Mucosa of rectum (tissue), 2 donors: ENCODE measurements around the gene HMGB4.

Experiments
- H3K27ac ChIP-seq, 2 donors: one replicate each; pipeline ENCODE4 v1.7.0; 2013; ENCODE audit warnings: inconsistent platforms in 2 of 2, low read depth in 2 of 2, low read length in 2 of 2
- H3K27me3 ChIP-seq, 2 donors: one replicate each; pipeline ENCODE4 v1.7.0; 2013; ENCODE audit warnings: low read length in 2 of 2; ENCODE audit not compliant: control insufficient read depth in 2 of 2, insufficient read depth in 2 of 2
- H3K36me3 ChIP-seq, 2 donors: one replicate each; pipeline ENCODE4 v1.7.0; 2013; ENCODE audit warnings: low read length in 2 of 2; ENCODE audit not compliant: control insufficient read depth in 2 of 2, insufficient read depth in 2 of 2
- H3K4me1 ChIP-seq, 2 donors: one replicate each; pipeline ENCODE4 v1.7.0; 2013; ENCODE audit warnings: low read length in 2 of 2, mild to moderate bottlenecking in 1 of 2; ENCODE audit not compliant: control insufficient read depth in 2 of 2, insufficient read depth in 2 of 2
- H3K4me3 ChIP-seq, 2 donors: one replicate each; pipeline ENCODE4 v1.7.0; 2013; ENCODE audit warnings: low read length in 2 of 2
- H3K9ac ChIP-seq, 2 donors: one replicate each; pipeline ENCODE4 v1.7.0; 2013; ENCODE audit warnings: low read length in 2 of 2, low read depth in 1 of 2, mild to moderate bottlenecking in 1 of 2
- H3K9me3 ChIP-seq, 2 donors: one replicate each; pipeline ENCODE4 v1.7.0; 2013; ENCODE audit warnings: low read length in 2 of 2; ENCODE audit not compliant: control insufficient read depth in 2 of 2
- donor health status: healthy.
- donor health status: Normal muscosa, but diverticular disease.

HMGB4 gene

DNA sequence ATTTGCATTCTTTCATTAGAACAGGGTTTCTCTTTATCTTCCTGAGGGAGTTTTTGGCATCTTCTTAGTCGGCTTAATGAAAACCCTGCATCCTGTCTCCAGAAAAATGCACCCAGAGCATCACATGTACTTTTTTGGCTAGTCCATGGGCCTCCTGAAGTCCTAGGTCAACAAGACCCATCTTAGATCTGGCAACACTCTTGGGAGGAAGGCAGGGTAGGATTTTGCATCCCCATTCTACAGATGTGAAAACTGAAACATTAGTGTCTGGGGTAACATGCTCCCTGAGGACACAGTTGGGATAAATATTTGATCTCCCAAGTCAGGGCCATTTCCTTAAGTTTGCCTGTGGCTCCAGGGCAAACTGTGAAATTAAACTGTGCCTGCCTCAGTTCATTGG lies 40.0 kb upstream of the HMGB4 start:
- no peaks in the 10 kb centered on the region for H3K27me3 ChIP-seq
- H3K27ac ChIP-seq, result no peak overlapping the region
- no peaks in the 10 kb centered on the region for H3K9me3 ChIP-seq
- H3K4me1 ChIP-seq, result no peaks in the 10 kb centered on the region
- H3K9ac ChIP-seq, result no peak overlapping the region
- H3K4me3 ChIP-seq, result no peak overlapping the region
- no peaks in the 10 kb centered on the region for H3K36me3 ChIP-seq

DNA sequence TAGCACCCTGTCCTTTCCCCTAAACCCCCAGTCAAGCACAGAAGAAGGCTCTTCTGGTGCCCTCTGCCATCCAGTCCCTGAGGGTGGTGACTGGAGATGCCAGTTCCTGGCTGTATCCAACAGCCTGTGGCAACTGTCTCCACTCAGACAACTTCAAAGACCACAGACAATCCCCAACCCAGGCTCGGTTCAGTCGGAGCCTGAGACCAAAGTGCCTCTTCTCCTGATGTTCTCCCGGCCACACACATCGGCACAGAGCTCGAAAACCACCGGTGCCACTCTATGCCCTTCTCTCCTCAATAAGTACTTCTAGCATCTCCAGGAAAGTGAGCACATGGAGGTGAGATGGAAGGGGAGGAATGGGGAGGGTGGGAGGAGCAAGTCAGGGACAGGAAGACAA lies 39.6 kb upstream of the HMGB4 start:
- H3K4me3 ChIP-seq, result no peak overlapping the region
- no peaks in the 10 kb centered on the region for H3K36me3 ChIP-seq
- no peaks in the 10 kb centered on the region for H3K4me1 ChIP-seq
- H3K27me3 ChIP-seq, result no peaks in the 10 kb centered on the region
- H3K27ac ChIP-seq, result no peak overlapping the region
- no peaks in the 10 kb centered on the region for H3K9me3 ChIP-seq
- H3K9ac ChIP-seq, result no peak overlapping the region

DNA sequence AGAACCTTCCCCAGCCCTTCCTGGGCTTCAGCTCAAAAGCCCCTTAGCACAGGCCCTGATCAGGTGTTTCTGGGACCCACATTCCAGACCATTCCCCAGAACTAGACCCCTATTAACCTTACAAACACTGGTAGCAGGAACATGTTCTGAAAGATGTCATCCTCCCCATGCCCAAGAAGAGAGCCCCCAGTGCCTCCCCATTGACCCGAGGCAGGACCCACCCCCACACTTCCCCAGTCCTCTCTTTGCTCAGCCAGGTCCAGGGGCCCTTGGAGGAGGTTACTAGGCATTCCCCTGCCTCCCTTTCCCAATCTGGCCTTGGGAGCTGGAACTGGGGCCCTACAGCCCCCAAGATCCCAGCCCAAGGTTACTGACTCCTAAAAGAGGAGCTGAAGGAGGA lies 38.9 kb upstream of the HMGB4 start:
- H3K4me3 ChIP-seq, result no peak overlapping the region
- no peaks in the 10 kb centered on the region for H3K27me3 ChIP-seq
- no peaks in the 10 kb centered on the region for H3K36me3 ChIP-seq
- H3K4me1 ChIP-seq, result no peaks in the 10 kb centered on the region
- no peak overlapping the region for H3K27ac ChIP-seq
- H3K9me3 ChIP-seq, result no peaks in the 10 kb centered on the region
- H3K9ac ChIP-seq, result no peak overlapping the region

DNA sequence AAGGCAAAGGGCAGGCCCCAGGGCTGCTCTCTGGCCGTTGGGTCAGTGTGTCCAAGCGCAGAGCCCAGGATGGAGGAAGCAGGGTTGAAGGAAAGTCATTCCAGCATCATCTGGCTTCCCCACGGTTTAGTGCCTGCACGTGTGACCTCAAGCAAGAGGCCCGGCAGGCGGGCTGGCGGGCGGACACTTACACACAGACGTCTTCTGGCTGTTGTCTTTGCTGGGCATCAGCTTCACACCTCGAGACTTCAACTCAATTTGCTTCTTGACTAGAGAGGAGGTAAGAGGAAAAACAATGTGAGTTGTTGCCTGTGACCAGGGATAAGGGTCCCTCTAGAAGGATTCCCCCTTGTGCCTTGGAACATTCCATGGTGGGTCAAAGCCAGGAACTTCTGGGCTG lies 38.4 kb upstream of the HMGB4 start:
- no peaks in the 10 kb centered on the region for H3K4me1 ChIP-seq
- no peak overlapping the region for H3K4me3 ChIP-seq
- no peak overlapping the region for H3K27ac ChIP-seq
- no peaks in the 10 kb centered on the region for H3K27me3 ChIP-seq
- H3K9ac ChIP-seq, result no peak overlapping the region
- H3K36me3 ChIP-seq, result no peaks in the 10 kb centered on the region
- H3K9me3 ChIP-seq, result no peaks in the 10 kb centered on the region

DNA sequence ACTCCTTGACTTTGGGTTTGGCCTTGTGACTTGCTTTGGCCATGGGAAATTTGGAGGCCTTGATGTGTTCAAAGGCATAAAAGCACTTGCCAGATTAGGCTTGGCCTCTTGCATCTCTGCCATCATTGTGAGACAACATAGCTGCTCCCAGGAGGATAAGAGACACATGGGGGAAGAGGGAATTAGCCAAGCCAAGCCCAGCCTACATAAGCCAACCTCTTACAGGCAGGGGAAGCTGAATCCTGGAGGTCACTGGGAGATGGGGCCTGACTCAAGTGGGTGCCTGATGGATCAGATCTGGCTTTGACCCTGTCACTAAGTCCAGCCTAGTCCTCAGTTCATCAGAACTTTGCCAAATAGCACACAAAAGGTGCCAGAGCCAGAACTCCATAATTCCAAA lies 37.6 kb upstream of the HMGB4 start:
- H3K9ac ChIP-seq, result no peak overlapping the region
- no peaks in the 10 kb centered on the region for H3K4me1 ChIP-seq
- H3K4me3 ChIP-seq, result no peak overlapping the region
- no peaks in the 10 kb centered on the region for H3K36me3 ChIP-seq
- H3K27me3 ChIP-seq, result no peaks in the 10 kb centered on the region
- no peaks in the 10 kb centered on the region for H3K9me3 ChIP-seq
- H3K27ac ChIP-seq, result no peak overlapping the region

DNA sequence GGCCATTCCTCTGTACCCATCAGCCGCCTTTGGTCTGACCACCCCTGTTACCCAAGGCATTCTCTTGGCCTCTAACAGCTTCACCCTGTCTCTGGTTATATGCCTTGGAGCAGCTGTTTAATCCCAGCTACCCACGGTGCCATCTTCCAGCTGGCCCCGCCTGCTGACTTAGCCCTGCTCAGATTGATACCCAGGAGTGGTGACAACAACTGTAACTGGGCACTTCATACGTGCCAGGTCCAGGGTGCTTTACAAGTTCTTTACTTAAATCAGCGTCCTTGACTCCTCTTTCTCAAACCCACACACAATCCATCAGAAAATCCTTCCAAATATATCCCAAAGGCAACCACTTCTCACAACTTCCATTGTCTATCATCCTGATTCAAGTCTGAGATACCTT lies 37.2 kb upstream of the HMGB4 start:
- H3K4me1 ChIP-seq, result no peaks in the 10 kb centered on the region
- H3K9ac ChIP-seq, result no peak overlapping the region
- H3K27me3 ChIP-seq, result no peaks in the 10 kb centered on the region
- no peaks in the 10 kb centered on the region for H3K9me3 ChIP-seq
- no peak overlapping the region for H3K27ac ChIP-seq
- no peak overlapping the region for H3K4me3 ChIP-seq
- H3K36me3 ChIP-seq, result no peaks in the 10 kb centered on the region

DNA sequence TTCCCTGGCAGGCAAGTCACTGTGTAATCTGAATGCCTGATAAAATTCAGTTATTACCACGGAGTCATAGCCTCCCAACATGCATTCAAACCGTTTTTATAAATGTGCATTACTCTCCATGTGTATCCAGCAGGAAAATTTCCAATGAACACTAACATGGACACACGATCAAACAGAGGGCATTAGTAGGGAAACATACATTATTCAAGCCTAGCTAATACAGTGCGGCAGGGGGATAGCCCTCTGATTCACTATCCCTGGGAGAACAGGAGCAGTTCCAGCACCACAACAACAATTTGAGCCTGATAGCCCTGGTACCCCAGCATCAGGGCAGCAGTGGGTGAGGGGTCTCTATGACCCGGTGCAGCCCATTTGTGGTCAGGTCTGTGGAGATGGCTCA lies 35.8 kb upstream of the HMGB4 start:
- no peak overlapping the region for H3K4me3 ChIP-seq

DNA sequence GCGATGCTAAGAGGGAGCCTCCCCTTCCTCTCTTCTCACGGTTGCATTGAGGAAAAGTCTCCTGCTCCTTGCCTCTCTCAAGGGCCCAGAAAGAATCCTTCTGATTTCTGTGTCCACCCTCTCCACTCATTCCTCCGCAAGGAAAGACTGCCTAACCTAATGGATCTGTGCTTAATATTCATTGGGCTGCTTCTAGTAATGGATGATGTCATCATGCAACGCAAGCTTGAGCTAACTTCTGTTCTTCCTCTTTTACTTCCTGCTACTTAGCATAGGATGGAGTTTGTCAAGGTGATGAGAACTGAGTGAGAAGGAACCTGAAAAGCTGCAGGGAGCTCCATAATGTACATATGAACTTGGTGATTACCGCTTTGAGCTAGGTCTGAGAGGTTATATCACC lies 35.2 kb upstream of the HMGB4 start:
- Histone ChIP-seq H3K4me1 (no peaks in the 10 kb centered on the region), H3K4me3 (no peak overlapping the region), H3K9me3 (no peaks in the 10 kb centered on the region), H3K27ac (no peak overlapping the region), H3K36me3 (no peaks in the 10 kb centered on the region), H3K27me3 (no peaks in the 10 kb centered on the region), H3K9ac (no peak overlapping the region)

More for the DNA sequence above, 35.8 kb upstream of the HMGB4 start:
- H3K27me3 ChIP-seq, result no peaks in the 10 kb centered on the region
- no peak overlapping the region for H3K9ac ChIP-seq
- no peak overlapping the region for H3K27ac ChIP-seq
- H3K9me3 ChIP-seq, result no peaks in the 10 kb centered on the region
- H3K36me3 ChIP-seq, result no peaks in the 10 kb centered on the region
- H3K4me1 ChIP-seq, result no peaks in the 10 kb centered on the region

DNA sequence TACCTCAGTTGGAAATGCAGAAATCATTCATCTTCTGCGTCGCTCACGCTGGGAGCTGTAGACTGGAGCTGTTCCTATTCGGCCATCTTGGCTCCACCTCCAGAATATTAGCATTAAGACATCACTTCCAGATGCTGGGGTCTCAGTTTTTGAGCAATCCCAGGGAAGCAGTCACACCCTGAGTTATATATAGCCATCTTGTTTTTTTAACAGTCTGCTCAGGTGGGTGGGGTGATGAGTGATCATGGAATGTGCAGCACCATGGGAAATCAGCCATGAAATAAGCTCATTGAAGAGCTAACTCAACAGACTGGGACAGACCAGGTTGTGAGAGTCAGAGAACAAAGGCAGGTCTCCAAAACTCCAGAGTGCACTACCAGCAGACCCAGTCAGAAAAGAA lies 27.0 kb upstream of the HMGB4 start:
- Histone ChIP-seq H3K9me3 (no peaks in the 10 kb centered on the region), H3K27ac (no peak overlapping the region), H3K4me1 (no peaks in the 10 kb centered on the region), H3K9ac (no peak overlapping the region), H3K36me3 (no peaks in the 10 kb centered on the region), H3K4me3 (no peak overlapping the region), H3K27me3 (no peaks in the 10 kb centered on the region)

DNA sequence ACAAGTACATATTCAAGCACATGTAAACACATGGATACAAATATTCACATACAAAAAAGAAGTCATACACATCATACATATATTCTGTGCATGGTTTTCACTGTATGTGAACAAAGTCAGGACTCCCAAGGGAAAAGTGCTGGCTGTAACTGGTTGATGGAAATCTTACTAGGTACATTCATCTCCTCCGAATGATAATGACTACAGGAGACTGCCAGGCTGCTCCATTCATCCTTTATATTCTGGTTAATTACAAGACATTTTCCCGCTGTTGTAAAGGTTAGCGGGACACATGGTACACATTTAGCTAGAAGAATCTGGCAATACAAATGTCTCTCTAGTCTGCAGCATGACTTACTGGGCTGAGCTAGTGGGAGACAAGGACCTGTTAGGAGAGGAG lies 26.2 kb upstream of the HMGB4 start:
- no peak overlapping the region for H3K9ac ChIP-seq
- no peaks in the 10 kb centered on the region for H3K9me3 ChIP-seq
- H3K36me3 ChIP-seq, result no peaks in the 10 kb centered on the region
- no peaks in the 10 kb centered on the region for H3K4me1 ChIP-seq
- no peaks in the 10 kb centered on the region for H3K27me3 ChIP-seq
- H3K4me3 ChIP-seq, result no peak overlapping the region
- H3K27ac ChIP-seq, result no peak overlapping the region

DNA sequence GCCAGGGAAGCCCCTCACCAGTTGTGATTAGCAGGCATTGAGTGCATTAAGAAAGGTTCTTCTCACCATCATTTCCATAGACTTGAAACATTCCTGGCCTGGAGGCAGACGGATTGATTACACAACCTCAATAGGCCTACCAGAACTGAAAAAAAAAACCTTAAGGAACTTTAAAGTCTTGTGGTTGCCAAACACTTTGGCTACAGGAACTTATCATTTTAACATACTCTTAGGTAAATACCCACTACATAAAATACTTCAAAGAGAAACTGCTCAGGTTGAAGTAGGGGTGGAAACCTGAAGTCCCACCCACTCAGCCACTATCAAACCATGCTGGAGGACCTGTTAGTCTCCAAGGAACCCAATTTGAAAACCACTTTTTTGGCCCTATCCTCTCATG lies 22.4 kb upstream of the HMGB4 start:
- H3K27ac ChIP-seq, result no peak overlapping the region
- H3K36me3 ChIP-seq, result no peaks in the 10 kb centered on the region
- no peaks in the 10 kb centered on the region for H3K27me3 ChIP-seq
- no peaks in the 10 kb centered on the region for H3K9me3 ChIP-seq
- no peaks in the 10 kb centered on the region for H3K4me1 ChIP-seq
- H3K4me3 ChIP-seq, result no peak overlapping the region
- H3K9ac ChIP-seq, result no peak overlapping the region
